Measurements from ENCODE around the gene IGFN1.

DNA sequence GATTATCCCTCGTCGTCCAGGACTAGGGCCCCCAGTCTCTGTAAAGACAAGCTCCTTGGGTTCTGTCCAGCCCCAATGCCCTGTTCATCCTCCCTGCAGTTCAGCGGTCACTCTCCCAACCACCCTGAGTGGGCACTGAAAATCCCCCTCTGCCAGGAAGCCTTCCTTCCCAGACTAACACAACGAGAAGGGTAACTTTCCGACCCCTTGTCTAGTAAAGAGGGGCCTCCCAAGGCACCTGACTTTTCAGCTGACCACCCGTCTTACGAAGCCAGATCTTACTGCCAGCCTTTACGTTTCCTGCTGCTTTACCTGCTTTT lies 49.7 kb upstream of the IGFN1 start:
- TF ChIP-seq, protein P1, sequence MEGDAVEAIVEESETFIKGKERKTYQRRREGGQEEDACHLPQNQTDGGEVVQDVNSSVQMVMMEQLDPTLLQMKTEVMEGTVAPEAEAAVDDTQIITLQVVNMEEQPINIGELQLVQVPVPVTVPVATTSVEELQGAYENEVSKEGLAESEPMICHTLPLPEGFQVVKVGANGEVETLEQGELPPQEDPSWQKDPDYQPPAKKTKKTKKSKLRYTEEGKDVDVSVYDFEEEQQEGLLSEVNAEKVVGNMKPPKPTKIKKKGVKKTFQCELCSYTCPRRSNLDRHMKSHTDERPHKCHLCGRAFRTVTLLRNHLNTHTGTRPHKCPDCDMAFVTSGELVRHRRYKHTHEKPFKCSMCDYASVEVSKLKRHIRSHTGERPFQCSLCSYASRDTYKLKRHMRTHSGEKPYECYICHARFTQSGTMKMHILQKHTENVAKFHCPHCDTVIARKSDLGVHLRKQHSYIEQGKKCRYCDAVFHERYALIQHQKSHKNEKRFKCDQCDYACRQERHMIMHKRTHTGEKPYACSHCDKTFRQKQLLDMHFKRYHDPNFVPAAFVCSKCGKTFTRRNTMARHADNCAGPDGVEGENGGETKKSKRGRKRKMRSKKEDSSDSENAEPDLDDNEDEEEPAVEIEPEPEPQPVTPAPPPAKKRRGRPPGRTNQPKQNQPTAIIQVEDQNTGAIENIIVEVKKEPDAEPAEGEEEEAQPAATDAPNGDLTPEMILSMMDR (IDR thresholded peaks at IDR 0.05): no peak
- TF ChIP-seq, protein P2, sequence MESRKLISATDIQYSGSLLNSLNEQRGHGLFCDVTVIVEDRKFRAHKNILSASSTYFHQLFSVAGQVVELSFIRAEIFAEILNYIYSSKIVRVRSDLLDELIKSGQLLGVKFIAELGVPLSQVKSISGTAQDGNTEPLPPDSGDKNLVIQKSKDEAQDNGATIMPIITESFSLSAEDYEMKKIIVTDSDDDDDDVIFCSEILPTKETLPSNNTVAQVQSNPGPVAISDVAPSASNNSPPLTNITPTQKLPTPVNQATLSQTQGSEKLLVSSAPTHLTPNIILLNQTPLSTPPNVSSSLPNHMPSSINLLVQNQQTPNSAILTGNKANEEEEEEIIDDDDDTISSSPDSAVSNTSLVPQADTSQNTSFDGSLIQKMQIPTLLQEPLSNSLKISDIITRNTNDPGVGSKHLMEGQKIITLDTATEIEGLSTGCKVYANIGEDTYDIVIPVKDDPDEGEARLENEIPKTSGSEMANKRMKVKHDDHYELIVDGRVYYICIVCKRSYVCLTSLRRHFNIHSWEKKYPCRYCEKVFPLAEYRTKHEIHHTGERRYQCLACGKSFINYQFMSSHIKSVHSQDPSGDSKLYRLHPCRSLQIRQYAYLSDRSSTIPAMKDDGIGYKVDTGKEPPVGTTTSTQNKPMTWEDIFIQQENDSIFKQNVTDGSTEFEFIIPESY (IDR thresholded peaks at IDR 0.05; ENCODE audit: borderline replicate concordance, low read depth): no peak
- TF ChIP-seq NFIC (IDR thresholded peaks at IDR 0.05; ENCODE audit: borderline replicate concordance): no peak
- TF ChIP-seq, protein P3, sequence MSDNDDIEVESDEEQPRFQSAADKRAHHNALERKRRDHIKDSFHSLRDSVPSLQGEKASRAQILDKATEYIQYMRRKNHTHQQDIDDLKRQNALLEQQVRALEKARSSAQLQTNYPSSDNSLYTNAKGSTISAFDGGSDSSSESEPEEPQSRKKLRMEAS (IDR thresholded peaks at IDR 0.05; ENCODE audit: low read depth): no peak
- no peak for TF ChIP-seq POLR2AphosphoS5 (IDR thresholded peaks at IDR 0.05; ENCODE audit: low read depth, low read length)
- TF ChIP-seq TAF1 (IDR thresholded peaks at IDR 0.05; ENCODE audit: borderline replicate concordance, low read depth, low read length): no peak
- no peak for TF ChIP-seq SMC3 (IDR thresholded peaks at IDR 0.05; ENCODE audit: low read depth, low read length)
- no peak for TF ChIP-seq EZH2phosphoT487 (IDR thresholded peaks at IDR 0.05; ENCODE audit: borderline replicate concordance, low read depth)
